HG03575 (cell line): ENCODE data around the gene ALDOB.

Experiments used
- ATAC-seq: cut with Tn5 transposase; IDR thresholded peaks from one replicate; pipeline ENCODE4 v1.9.1; 2021; ENCODE audit not compliant: unreplicated experiment, insufficient number of reproducible peaks, low FRiP score; ENCODE audit errors: extremely low read depth

The ALDOB gene

DNA sequence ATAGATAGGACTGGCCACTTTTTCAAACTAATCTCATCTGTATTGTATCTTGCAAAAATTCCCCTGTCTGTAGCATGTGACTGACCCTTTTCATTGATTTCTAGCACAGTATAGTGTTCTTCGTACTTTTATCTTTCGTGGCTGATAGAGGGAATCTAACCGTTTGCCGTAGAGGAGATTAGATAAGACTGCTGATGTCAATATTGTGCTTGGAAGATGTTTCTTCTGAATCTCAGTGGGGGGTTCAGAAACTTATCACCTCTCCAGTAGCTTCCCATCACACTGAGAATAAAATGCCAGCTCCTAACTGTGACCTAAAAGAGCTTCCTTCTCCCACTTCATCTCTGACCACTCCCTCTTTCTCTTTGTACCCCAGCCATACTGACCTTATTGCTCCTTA, 25.4 kb upstream of the ALDOB start:
- no peak for ATAC-seq

DNA sequence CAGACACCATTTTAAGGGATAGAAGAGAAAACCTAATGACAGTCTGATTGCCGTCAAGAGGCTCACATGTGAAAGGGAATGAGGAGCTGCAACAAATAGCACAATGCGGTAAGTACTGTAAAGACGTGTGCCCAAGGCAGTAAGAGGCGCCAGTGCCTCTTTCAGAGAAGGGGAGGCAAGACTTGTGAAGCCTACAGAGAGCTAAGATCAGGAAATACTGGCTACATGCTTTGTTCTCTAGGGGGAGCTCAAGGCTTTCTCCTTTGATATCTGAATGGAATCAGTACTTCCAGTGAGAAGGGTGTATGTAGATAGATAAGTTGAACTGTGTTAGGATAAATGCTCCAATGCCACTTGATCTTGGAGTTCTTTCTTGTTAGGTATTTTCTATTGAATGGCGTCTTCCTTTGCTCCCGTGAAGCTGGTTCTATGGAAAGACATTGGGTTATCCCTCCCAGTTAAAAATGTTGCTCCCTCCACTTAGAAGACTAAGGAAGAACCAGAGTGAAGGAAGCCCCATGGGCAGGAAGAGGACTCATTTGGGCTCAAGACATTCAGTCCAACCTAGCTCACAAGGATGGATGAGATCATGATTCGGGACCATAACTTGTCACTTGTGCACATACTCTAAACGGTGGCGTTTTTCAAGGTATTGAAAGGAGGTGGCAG, 23.5 kb upstream of the ALDOB start:
- ATAC-seq: peak; percentile 77

GRCh38 chr9:101457003-101457402, 21.4 kb upstream of the ALDOB start:
- no peak for ATAC-seq

GRCh38 chr9:101455656-101456240, 20.2 kb upstream of the ALDOB start:
- no peak for ATAC-seq

DNA sequence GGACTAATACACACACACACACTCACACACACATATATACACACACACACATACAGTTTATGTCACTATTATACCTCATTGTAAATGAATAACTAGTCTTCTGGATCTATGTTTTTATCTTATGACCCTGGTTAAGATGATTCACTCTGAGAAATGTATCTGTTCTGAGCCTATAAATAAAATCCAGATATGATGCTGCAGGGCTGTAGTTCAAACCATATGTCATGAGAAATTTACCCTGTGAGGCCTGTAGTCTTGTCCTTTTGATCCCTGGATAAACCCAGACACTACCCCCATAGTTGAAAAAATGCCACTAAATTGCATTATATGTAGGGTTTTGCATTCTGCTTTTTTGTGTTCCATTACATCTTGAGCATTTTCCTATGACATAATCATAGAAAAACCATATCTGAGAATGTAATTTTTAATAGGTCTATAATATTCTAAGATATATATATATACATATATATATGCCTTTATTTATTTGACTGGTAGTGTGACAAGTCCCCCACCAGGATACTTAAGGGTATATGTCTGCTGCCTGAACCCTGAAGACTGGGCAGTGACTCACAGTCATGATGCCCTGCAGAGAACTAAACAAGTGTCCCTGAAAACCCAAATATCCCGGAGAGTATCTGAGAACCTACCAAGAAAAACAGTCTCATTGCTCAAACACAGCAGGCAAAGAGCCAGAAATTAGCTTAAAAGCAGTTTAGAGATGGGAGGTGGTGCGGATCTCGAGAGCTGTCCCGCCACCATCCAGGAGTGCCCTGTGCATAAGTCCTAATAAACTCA, 18.4 kb upstream of the ALDOB start:
- ATAC-seq: no peak

DNA sequence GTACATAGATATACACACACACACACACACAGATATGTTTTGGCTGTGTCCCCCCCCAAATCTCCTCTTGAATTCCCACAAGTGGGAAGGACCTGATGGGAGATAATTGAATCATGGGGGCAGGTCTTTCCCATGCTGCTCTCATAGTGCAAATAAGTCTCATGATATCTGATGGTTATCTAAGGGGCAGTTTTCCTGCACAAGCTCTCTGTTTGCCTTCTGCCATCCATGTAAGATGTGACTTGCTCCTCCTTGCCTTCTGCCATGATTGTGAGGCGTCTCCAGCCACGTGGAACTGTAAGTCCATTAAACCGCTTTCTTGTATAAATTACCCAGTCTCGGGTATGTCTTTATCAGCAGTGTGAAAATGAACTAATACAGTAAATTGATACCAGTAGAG, 15.9 kb upstream of the ALDOB start:
- ATAC-seq: no peak

DNA sequence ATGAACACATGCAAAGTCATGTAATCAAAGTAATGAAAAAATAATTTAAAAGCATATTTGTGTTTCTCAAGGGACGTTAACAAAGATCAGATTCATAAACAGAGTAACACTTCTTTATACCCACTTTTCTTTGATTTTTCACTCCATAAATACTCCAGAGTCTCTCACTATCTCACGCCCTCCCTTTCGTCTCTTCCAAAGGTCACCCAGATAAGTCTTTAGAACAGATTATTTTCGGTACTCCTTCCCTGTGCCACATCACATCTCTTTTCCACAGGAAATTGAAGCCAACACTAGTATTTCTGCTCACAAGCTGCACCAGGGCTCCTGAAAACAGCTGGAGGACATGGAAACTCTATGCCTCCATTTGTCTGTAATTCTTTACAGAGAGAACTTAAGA, 15.4 kb upstream of the ALDOB start:
- ATAC-seq: no peak

DNA sequence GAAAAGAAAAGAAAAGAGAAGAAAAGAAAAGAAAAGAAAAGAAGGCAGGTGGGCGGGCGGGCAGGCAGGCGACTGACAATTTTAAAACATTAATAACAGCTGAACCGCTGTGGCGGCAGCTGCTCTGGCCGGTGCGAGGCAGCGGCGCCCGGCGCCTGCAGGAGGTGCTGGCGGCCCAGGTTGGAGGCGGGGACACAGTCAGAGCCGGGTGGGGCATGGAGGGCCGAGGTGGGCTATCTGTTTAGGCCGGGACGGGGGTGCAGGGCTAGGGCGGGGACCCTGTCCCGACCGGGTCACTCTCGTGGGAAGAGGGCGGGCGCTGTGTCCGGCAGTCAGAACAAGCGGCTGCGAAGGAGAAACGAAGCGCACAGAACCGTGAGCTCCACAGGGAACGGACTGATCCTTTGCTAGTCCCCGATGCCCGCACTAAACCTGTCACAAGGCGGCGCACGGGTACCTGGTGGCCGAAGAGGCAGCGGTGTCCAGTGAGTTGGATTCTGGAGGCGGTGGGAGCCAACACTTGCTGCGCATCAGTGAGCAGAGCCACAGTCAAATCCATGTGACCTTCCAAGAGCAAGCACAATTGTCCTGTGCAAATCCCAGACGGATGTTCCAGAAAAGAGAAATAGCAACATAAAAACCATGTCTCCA, 13.6 kb upstream of the ALDOB start:
- ATAC-seq: no peak

DNA sequence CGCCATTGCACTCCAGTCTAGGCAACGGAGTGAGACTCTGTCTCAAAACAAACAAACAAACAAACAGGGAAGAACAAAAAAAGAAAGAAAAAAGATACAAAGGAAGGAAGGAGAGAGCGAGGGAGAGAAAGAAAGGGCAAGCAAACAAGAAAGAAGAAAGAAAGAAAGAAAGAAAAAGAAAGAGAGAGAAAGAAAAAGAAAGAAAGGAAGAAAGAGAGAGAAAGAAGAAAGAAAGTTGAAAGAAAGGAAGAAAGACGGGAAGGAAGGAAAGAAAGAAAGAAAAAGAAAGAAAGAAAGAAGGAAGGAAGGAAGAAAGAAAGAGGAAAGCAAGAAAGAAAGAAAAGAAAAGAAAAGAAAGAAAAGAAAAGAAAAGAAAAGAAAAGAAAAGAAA, 13.1 kb upstream of the ALDOB start:
- no peak for ATAC-seq

DNA sequence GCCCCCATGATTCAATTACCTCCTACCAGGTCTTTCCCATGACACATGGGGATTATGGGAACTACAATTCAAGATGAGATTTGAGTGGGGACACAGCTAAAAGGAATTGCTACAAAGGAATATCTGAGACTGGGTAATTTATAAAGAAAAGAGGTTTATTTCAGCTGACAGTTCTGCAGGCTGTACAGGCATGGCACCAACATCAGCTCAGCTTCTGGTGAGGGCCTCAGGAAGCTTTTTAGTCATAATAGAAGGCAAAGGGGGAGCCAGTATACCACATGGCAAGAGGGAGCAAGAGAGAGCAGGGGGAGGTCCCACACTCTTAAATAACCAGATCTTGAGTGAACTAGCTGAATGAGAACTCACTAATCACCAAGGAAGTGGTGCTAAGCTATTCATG, 11.2 kb upstream of the ALDOB start:
- ATAC-seq: no peak

GRCh38 chr9:101445353-101446029, 9.9 kb upstream of the ALDOB start:
- no peak for ATAC-seq

- no peak for ATAC-seq
Observed at GRCh38 chr9:101443364-101443771, 7.8 kb upstream of the ALDOB start.

DNA sequence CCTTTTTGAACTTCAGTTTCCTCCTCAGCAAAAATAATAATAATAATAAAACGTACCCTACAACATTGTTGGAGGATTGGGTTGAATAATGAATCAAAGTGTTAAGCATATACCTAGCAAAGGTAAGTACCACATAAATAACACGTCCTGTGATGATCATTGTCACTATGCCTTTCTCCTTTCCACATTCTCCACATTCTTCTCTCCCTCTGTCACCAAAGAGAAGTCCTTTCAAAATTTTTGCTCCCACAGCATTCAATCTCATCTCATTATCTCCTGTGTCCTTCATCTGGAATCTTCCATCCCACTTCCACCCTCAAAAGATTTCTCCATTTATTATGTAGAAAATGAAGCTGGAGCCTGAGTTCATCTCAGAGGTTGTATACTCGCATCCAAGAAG, 7.2 kb upstream of the ALDOB start:
- ATAC-seq: no peak

GRCh38 chr9:101442318-101442717, 6.7 kb upstream of the ALDOB start:
- ATAC-seq: no peak

GRCh38 chr9:101440714-101441230, 5.2 kb upstream of the ALDOB start:
- no peak for ATAC-seq

DNA sequence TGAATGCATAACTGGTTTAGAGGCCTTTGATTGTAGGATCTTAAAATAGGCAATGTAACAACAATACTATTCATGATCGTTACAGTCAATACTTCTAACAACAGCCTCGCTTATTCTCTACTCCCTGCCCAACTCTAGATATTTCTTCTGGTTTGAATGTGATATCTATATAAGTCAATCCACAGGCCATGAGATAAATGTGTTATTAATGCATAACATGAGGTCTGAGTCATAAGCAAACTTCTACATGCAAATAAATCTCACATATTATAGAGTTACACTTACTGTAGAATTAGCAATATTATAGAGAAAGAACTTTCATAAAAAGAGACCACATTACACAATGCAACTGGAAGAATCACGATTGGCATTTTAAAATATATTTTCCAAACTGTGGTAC, 2.9 kb upstream of the ALDOB start:
- no peak for ATAC-seq

DNA sequence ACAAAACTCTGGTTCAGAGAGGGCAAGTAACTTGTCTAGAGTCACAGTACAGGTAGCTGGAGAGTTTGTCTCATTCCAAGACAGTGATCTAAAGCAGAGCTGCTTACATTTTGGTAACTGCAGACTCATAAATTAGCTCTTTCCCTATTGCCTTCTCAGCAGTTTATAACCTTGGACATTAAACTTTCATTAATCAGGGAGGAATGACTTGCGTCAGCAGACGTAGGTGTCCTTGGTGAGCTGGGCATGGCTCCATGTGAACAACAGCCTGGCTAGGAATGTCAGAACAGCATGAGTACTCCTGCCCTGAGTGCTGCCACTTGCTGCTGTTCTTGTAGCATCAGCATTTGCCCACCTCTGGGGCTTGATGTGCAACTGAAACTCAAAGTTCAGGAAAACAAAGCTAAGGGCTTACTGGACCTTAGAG, 2.2 kb upstream of the ALDOB start:
- no peak for ATAC-seq

DNA sequence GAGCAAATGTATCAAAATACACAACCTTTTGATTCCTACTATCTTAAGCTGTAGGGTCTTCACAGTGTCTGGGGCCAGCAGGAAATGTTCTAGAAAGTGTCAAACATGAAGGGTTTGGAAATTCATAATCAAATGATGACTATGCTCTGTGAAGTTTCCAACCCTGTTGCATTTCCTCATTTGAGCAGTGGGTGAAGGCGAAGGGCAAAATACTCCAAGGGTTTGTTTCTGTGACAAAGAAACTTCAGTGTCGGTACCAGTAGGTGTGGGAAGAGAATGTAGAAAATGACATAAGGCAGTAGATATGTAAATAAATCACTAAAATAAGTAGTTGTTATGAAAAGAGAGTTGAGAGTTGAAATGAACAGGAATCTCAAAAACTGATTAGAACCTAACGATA, 576 bp downstream of the ALDOB start:
- no peak for ATAC-seq

DNA sequence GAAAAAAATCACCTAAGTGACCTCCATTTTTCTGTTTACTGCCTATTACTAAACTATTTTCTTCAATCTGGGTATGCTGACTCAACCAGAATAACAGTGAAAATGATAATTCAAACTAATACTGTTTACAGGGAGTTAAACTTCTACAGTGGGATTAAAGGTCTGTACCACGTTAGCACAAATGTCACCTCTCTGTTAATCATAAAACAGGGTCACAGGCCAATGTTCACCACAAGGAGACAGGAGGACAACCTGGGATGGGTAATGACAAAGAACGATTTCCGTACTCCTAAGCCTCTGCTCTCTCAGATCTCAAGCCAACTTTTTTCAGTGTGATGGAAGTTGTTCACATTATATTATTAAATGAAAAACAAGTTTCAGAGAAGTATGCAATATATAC, 2.3 kb downstream of the ALDOB start:
- ATAC-seq: no peak
